DND-41 (cell line): ENCODE data around the gene SBK3.

ENCODE experiments used
- EZH2 ChIP-seq: IDR thresholded peaks from 3 replicates; pipeline ENCODE4 v1.6.1; 2012; ENCODE audit warnings: borderline replicate concordance, low read depth, mild to moderate bottlenecking, moderate library complexity, low read length, inconsistent platforms; ENCODE audit not compliant: severe bottlenecking
- TF ChIP-seq, protein P1 (sequence below): IDR thresholded peaks from 2 replicates; pipeline ENCODE4 v1.5.1; 2012; ENCODE audit warnings: borderline replicate concordance, low read length, moderate library complexity, mild to moderate bottlenecking; ENCODE audit not compliant: poor library complexity, severe bottlenecking; ENCODE audit errors: extremely low read depth

DNA sequence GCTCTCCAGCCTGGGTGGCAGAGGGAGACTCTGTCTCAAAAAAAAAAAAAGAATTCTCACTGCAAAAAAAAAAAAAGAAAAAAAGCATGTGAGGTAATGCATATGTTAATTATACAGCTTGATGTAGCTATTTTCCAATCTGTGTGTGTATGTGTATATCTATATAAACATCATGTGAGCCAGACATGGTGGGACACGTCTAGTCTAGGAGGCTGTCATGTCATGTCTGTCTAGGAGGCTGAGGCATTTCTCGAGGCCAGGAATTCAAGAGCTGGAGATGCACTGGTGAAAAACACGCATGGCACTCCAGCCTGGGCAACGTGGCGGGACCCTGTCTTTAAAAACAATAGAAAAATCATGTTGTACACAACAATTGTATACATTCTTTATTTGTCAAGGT is 6.9 kb upstream of the SBK3 start:
- TF ChIP-seq, protein P1, sequence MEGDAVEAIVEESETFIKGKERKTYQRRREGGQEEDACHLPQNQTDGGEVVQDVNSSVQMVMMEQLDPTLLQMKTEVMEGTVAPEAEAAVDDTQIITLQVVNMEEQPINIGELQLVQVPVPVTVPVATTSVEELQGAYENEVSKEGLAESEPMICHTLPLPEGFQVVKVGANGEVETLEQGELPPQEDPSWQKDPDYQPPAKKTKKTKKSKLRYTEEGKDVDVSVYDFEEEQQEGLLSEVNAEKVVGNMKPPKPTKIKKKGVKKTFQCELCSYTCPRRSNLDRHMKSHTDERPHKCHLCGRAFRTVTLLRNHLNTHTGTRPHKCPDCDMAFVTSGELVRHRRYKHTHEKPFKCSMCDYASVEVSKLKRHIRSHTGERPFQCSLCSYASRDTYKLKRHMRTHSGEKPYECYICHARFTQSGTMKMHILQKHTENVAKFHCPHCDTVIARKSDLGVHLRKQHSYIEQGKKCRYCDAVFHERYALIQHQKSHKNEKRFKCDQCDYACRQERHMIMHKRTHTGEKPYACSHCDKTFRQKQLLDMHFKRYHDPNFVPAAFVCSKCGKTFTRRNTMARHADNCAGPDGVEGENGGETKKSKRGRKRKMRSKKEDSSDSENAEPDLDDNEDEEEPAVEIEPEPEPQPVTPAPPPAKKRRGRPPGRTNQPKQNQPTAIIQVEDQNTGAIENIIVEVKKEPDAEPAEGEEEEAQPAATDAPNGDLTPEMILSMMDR: no peak
- no peak for TF ChIP-seq EZH2
